Stomach (tissue), 9 donors: ENCODE results near the gene MUC5AC. TPM values are rescaled to one million over a fixed set of nuclear protein-coding genes. Genes with fewer than 3 reads are reported as not detected.

Experiments used
- DNase-seq, 2 donors: peaks; one replicate each; pipeline versions ENCODE4 v3.0.0 to v3.0.0-alpha.2; 2013 to 2019
- H3K27ac ChIP-seq, 5 donors: fragments of 200-600 bp in 4 of 5; sonication (generic) in 4 of 5; one replicate each; pipeline ENCODE4 v1.5.1; 2013 to 2019; ENCODE audit warnings: mild to moderate bottlenecking in 1 of 5, moderate library complexity in 1 of 5
- H3K27me3 ChIP-seq, 3 donors: fragments of 200-600 bp; sonication (generic); one replicate each; pipeline ENCODE4 v1.5.1; 2017 to 2019; ENCODE audit warnings: mixed run types in 1 of 3
- H3K36me3 ChIP-seq, 4 donors: fragments of 200-600 bp; sonication (generic); 1 replicate in 3 of 4; 2 replicates in 1 of 4; pipeline ENCODE4 v1.5.1; 2016 to 2019
- H3K4me1 ChIP-seq, 4 donors: fragments of 200-600 bp; sonication (generic); one replicate each; pipeline ENCODE4 v1.5.1; 2016 to 2019
- H3K4me3 ChIP-seq, 4 donors: fragments of 200-600 bp; sonication (generic) in 3 of 4; one replicate each; pipeline ENCODE4 v1.5.1; 2016 to 2019; ENCODE audit warnings: mild to moderate bottlenecking in 1 of 4
- H3K9me3 ChIP-seq, 4 donors: fragments of 200-600 bp; sonication (generic); one replicate each; pipeline ENCODE4 v1.5.1; 2016 to 2019
- EP300 ChIP-seq: sonication (generic); formaldehyde crosslinking; IDR thresholded peaks from one replicate; pipeline ENCODE4 v1.6.1; 2017; ENCODE audit warnings: antibody characterized with exemption
- POLR2A ChIP-seq, 4 donors: fragments of 450-650 bp; IDR thresholded peaks; one replicate each; pipeline ENCODE4 v1.6.1; 2016; ENCODE audit warnings: antibody characterized with exemption in 4 of 4, control low read depth in 2 of 4, mild to moderate bottlenecking in 1 of 4, moderate library complexity in 1 of 4
- POLR2AphosphoS5 ChIP-seq, 3 donors: sonication (generic); formaldehyde crosslinking; IDR thresholded peaks; one replicate each; pipeline ENCODE4 v1.6.1; 2016; ENCODE audit warnings: antibody characterized with exemption in 3 of 3
- WGBS, 5 donors: extraction: QIAGEN DNeasy Blood & Tissue Kit in 3 of 5; methylation state at CpG; one replicate each; pipeline versions ENCODE4 v1.1.5 to v1.1.7; 2013 to 2018; 5-methylcytosine and 5-hydroxymethylcytosine counted together
- intact Hi-C: fragments of 100-400 bp; cut with DNase I; formaldehyde crosslinking; loops from one replicate; pipeline ENCODE4 v1.15.1; 2023; ENCODE audit warnings: low total_unique reads
- polyA plus RNA-seq, 3 donors: library from polyadenylated mRNA; stranded (reverse); fragments of 200-250 nt; gene quantifications; one replicate each; pipeline ENCODE4 v1.2.3, GENCODE V29; 2013
- total RNA-seq, 5 donors: library from RNA; depleted of rRNA; stranded (reverse); fragments of >200 nt; gene quantifications; one replicate each; pipeline versions ENCODE4 v1.1.0 to v1.2.3, GENCODE V29; 2014 to 2016
- TF ChIP-seq, protein P1 (sequence below), 7 experiments: fragments of 450-650 bp in 4 of 7; fragments of 200-600 bp in 3 of 7; sonication (generic) in 3 of 7; IDR thresholded peaks; one replicate each; pipeline ENCODE4 v1.5.1; 2016 to 2019; ENCODE audit warnings: antibody characterized with exemption in 7 of 7, control low read depth in 2 of 7, mild to moderate bottlenecking in 1 of 7
- donor health status: healthy with polysubstance abuse.
- donor health status: Bipolar disorder and iron deficiency.
- donor health status: healthy.

The MUC5AC gene
- total and polyA plus RNA-seq, 8 donors = 2.0 to 1,253 (median 171) TPM

DNA sequence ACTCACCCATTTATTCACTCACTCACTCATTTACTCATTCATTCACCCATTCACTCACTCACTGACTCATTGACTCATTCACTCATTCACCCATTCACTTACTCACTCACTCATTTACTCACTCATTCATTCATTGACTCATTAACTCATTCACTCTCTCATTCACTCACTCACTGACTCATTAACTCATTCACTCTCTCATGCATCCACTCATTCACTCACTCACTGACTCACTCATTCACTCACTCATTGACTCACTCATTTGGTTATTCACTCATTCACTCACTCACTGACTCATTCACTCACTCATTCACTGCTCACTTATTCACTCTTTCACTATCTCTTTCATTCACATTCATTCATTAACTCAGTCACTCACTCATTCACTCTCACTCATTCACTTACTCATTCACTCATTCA, 2.5 kb upstream of the MUC5AC start:
- intact Hi-C loops = no loop called here
- H3K27me3 ChIP-seq = peaks cover 0 to 54% (median 4%) of the 10 kb centered on the region in 3 donors
- no peak overlapping the region for H3K4me3 ChIP-seq
- no peak overlapping the region for H3K27ac ChIP-seq
- H3K9me3 ChIP-seq = no peaks in the 10 kb centered on the region
- TF ChIP-seq, protein P1, sequence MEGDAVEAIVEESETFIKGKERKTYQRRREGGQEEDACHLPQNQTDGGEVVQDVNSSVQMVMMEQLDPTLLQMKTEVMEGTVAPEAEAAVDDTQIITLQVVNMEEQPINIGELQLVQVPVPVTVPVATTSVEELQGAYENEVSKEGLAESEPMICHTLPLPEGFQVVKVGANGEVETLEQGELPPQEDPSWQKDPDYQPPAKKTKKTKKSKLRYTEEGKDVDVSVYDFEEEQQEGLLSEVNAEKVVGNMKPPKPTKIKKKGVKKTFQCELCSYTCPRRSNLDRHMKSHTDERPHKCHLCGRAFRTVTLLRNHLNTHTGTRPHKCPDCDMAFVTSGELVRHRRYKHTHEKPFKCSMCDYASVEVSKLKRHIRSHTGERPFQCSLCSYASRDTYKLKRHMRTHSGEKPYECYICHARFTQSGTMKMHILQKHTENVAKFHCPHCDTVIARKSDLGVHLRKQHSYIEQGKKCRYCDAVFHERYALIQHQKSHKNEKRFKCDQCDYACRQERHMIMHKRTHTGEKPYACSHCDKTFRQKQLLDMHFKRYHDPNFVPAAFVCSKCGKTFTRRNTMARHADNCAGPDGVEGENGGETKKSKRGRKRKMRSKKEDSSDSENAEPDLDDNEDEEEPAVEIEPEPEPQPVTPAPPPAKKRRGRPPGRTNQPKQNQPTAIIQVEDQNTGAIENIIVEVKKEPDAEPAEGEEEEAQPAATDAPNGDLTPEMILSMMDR (IDR thresholded peaks at IDR 0.05) = no peak
- no peak for TF ChIP-seq POLR2AphosphoS5 (IDR thresholded peaks at IDR 0.05)
- no peak for TF ChIP-seq EP300
- TF ChIP-seq POLR2A (IDR thresholded peaks at IDR 0.05) = no peak
- H3K4me1 ChIP-seq = peaks cover 24 to 50% (median 32%) of the 10 kb centered on the region in 4 donors
- H3K36me3 ChIP-seq = peaks cover 0 to 3% (median 0%) of the 10 kb centered on the region in 4 donors
- DNase-seq = no peak

DNA sequence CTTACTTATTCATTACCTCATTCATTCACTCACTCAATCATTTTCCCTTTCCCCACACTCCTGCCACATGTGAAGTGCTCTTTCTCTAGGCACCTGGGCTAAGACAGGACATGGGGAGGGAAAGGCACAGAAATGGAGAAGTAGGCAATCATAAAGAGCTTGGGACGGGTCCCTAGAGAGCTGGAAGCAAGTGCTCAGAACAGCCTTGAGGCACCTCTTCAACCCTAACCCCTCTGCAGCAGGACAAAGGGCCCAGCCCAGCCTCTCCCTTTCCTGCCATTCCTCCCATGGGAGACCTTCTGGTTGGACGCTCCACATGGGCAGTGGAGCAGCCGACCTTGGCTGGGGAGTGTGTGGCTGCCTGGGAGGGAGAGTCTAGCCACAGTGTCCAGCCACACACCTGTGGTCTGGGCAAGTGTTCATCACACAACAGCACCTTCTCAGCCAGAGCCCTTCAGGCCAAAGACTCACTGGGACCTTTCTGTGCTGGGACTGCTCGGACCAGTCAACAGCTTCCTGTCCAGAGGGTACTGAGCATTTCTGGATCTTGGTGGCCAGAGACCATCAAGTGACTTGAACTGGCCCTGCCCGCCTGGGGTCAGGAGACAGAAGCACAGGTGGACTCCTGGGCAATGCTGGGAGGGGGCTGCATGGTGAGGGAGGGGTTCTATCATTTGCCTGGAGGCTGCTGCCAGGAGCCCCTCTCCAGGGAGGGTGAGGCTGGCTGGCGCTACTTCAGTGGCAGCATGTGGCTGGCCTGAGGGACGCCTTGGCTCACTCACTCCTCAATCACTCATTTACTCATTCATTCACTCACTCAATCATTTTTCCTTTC, 1.0 kb upstream of the MUC5AC start:
- Histone ChIP-seq H3K27ac (peak overlapping the region; percentile 52 to 79 (median 65)), H3K4me1 (peaks cover 14 to 35% (median 24%) of the 10 kb centered on the region in 4 donors), H3K27me3 (peaks cover 0 to 57% (median 4%) of the 10 kb centered on the region in 3 donors), H3K36me3 (peaks cover 0 to 11% (median 2%) of the 10 kb centered on the region in 4 donors), H3K4me3 (no peak overlapping the region), H3K9me3 (no peaks in the 10 kb centered on the region)
- TF ChIP-seq POLR2A (IDR thresholded peaks at IDR 0.05) = no peak
- no peak for TF ChIP-seq POLR2AphosphoS5 (IDR thresholded peaks at IDR 0.05)
- TF ChIP-seq, protein P1 (IDR thresholded peaks at IDR 0.05) = no peak
- no peak for TF ChIP-seq EP300
- intact Hi-C loops = no loop called here
- 68 to 91% (median 81%) methylated on average over 7 of the region's 7 CpGs for WGBS, 5 donors
- DNase-seq = no peak

GRCh38 chr11:1157341-1157644, 460 bp upstream of the MUC5AC start:
- Histone ChIP-seq H3K36me3 (peaks cover 0 to 15% (median 5%) of the 10 kb centered on the region in 4 donors), H3K4me1 (peaks cover 8 to 30% (median 21%) of the 10 kb centered on the region in 4 donors), H3K4me3 (peak overlapping the region in 1 of 4 donors; percentile 46), H3K27ac (peak overlapping the region; percentile 52 to 79 (median 65)), H3K9me3 (no peaks in the 10 kb centered on the region), H3K27me3 (peaks cover 0 to 57% (median under 1%) of the 10 kb centered on the region in 3 donors)
- 48 to 58% (median 50%) methylated on average over 4 of the region's 4 CpGs for WGBS, 5 donors
- TF ChIP-seq, protein P1 (IDR thresholded peaks at IDR 0.05) = no peak
- TF ChIP-seq POLR2A (IDR thresholded peaks at IDR 0.05) = no peak
- TF ChIP-seq EP300 = no peak
- TF ChIP-seq POLR2AphosphoS5 (IDR thresholded peaks at IDR 0.05) = no peak
- DNase-seq = no peak
- intact Hi-C loops = no loop called here

DNA sequence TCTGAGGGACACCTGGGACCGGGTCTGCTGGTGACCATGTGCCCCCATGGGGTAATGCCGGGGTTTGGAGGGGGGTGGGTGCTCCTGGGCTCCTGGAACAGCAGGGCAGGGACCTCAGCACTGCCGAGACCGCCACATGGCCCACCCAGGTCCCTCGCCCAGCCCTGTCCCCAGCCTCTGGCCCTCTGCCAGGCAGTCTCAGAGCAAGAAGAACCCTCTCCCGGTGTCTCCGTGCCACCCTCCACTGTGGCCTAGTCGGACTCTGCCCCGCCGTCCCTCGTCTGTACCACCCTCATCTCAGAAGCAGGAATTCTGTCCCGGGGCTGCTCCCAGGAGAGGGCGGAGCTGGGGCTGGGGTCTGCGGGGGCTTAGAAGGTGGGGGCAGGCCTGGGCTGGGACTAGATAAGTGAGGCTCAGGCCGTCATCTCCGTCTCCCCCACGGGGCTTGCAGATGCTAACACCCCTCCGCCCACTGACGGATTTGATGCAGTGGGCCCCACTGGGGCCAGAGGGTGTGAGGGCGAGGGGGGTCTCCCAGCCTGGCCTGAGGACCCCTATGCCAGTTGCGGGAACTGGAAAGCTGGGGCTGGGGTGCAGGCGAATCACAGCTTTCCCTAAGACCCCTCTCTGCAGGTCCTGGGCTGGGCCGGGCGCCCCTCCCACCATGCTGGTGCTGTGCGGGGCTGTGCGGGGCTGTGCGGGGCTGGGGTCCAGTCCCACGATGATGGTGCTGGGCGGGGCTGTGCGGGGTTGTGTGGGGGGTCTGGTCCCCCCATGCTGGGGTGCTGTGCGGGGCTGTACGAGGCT, 1.1 kb downstream of the MUC5AC start:
- intact Hi-C loops = no loop called here
- peaks cover 0 to 60% (median 0%) of the 10 kb centered on the region in 3 donors for H3K27me3 ChIP-seq
- DNase-seq = peak; percentile 2 to 42
- 70 to 75% (median 73%) methylated on average over 15 to 32 of the region's 32 CpGs for WGBS, 5 donors
- H3K27ac ChIP-seq = peak overlapping the region; percentile 34 to 79 (median 71)
- no peak for TF ChIP-seq EP300
- no peak for TF ChIP-seq POLR2A (IDR thresholded peaks at IDR 0.05)
- peak in 2 of 3 donors; percentile 2 to 19 for TF ChIP-seq POLR2AphosphoS5 (IDR thresholded peaks at IDR 0.05)
- peaks cover under 1 to 15% (median 6%) of the 10 kb centered on the region in 4 donors for H3K4me1 ChIP-seq
- H3K9me3 ChIP-seq = no peaks in the 10 kb centered on the region
- H3K36me3 ChIP-seq = peaks cover 0 to 31% (median 12%) of the 10 kb centered on the region in 4 donors
- peak overlapping the region; percentile 25 to 46 (median 36) for H3K4me3 ChIP-seq
